OCI-LY3 (cell line): ENCODE data around the gene POLR2L.

ENCODE experiments used
- H2AFZ ChIP-seq: fragments of 200-600, 300-600 bp; shearing (Covaris generic); 2 replicates; pipeline ENCODE4 v1.6.0; 2014; ENCODE audit warnings: antibody characterized with exemption, low read depth, low read length
- H3K27ac ChIP-seq: fragments of 200-600, 300-600 bp; sonication (generic); 2 replicates; pipeline ENCODE4 v1.5.1; 2014; ENCODE audit warnings: mild to moderate bottlenecking, low read length, moderate library complexity, mixed read lengths
- H3K27me3 ChIP-seq: fragments of 200-600, 300-600 bp; sonication (generic); 2 replicates; pipeline ENCODE4 v1.6.1; 2014; ENCODE audit warnings: low read depth, low read length, mixed read lengths
- H3K36me3 ChIP-seq: fragments of 200-600, 300-600 bp; sonication (generic); replicated peaks from 2 replicates; pipeline ENCODE3; 2014; ENCODE audit warnings: low read depth, low read length, mixed read lengths
- H3K4me1 ChIP-seq: fragments of 300-600, 200-600 bp; sonication (generic); 2 replicates; pipeline ENCODE4 v1.6.1; 2014; ENCODE audit warnings: low read length, mixed read lengths
- H3K4me2 ChIP-seq: fragments of 200-600, 300-600 bp; sonication (generic); 2 replicates; pipeline ENCODE4 v1.6.1; 2014; ENCODE audit warnings: low read length, mixed read lengths
- H3K4me3 ChIP-seq: fragments of 300-600, 200-600 bp; sonication (generic); 2 replicates; pipeline ENCODE4 v1.5.1; 2014; ENCODE audit warnings: antibody characterized with exemption, mild to moderate bottlenecking, low read length, moderate library complexity
- H3K79me2 ChIP-seq: fragments of 300-600, 200-600 bp; shearing (Covaris generic); 2 replicates; pipeline ENCODE4 v1.6.1; 2014; ENCODE audit warnings: mild to moderate bottlenecking, low read length, mixed read lengths
- H3K9ac ChIP-seq: fragments of 300-600, 200-600 bp; shearing (Covaris generic); 2 replicates; pipeline ENCODE4 v1.6.0; 2014; ENCODE audit warnings: mild to moderate bottlenecking, low read length, moderate library complexity
- H3K9me3 ChIP-seq: fragments of 200-600, 300-600 bp; shearing (Covaris generic); 2 replicates; pipeline ENCODE4 v1.6.1; 2014; ENCODE audit warnings: low read length, mixed read lengths; ENCODE audit not compliant: insufficient read depth
- H4K20me1 ChIP-seq: fragments of 200-600, 300-600 bp; sonication (generic); 2 replicates; pipeline ENCODE4 v1.6.1; 2016; ENCODE audit warnings: low read length, mixed read lengths; ENCODE audit not compliant: insufficient read depth
- EZH2phosphoT487 ChIP-seq: fragments of 200-600 bp; shearing (Covaris generic); IDR thresholded peaks from 2 replicates; pipeline ENCODE4 v1.6.1; 2018; ENCODE audit warnings: antibody characterized with exemption, mixed run types, low read depth
- TF ChIP-seq, protein P1 (sequence below): fragments of 200-600, 300-600 bp; sonication (generic); IDR thresholded peaks from 2 replicates; pipeline ENCODE4 v1.5.1; 2014; ENCODE audit warnings: antibody characterized with exemption, low read length, low read depth

The POLR2L gene

DNA sequence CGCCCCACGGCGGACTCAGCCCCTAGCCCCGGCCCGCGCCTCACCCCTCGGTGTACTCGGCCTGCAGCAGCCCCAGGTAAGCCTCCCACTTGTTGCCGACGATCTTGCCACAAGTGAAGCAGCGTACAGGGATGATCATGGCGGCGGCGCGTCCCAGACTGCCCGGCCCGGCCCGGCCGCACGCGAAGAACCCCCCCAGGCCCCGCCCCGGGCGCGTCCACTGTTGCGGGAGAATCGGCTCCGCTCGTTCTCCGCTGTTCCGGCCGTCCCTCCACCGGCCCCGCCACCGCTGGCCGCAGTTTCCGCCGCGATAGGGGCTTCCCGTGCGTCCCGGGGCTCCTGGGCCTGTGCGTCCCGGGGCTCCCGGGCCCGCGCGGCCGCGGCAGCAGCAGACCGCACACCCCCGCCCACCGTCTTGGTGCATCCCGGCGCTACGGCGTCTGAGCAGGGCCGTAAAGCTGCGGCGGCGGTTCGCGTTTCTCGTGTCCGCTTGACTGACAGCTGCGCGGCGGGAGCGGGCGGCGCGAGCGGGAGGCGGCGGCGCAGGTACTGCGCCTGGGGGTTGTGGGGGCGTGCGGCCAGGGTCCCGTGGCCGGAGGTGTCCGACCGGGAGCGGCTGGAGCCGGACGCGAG is at the start of gene POLR2L, which contains the start of gene TSPAN4:
Gene POLR2L (minus strand): TSS at position 160 of the 633 bp plus-strand sequence. CDS start 21 bp downstream, at position 139.
Gene TSPAN4 (plus strand): TSS at position 483 of the 633 bp plus-strand sequence. CDS start 7,453 bp downstream, outside the sequence.
- Histone ChIP-seq H3K4me1 (peaks cover 26% of the 10 kb centered on the region), H3K36me3 (peaks cover 7% of the 10 kb centered on the region), H3K9me3 (no peaks in the 10 kb centered on the region), H3K79me2 (peaks cover 25% of the 10 kb centered on the region), H4K20me1 (peaks cover 12% of the 10 kb centered on the region), H3K4me2 (peak within 1 kb of the TSS; percentile 83), H3K4me3 (peak within 1 kb of the TSS; percentile 96), H3K27me3 (no peaks in the 10 kb centered on the region; the same call in 1 of the 2 replicates), H2AFZ (peak within 1 kb of the TSS; percentile 69; the same call in 1 of the 2 replicates), H3K27ac (peak within 1 kb of the TSS; percentile 54), H3K9ac (peak within 1 kb of the TSS; percentile 85)
- TF ChIP-seq, protein P1, sequence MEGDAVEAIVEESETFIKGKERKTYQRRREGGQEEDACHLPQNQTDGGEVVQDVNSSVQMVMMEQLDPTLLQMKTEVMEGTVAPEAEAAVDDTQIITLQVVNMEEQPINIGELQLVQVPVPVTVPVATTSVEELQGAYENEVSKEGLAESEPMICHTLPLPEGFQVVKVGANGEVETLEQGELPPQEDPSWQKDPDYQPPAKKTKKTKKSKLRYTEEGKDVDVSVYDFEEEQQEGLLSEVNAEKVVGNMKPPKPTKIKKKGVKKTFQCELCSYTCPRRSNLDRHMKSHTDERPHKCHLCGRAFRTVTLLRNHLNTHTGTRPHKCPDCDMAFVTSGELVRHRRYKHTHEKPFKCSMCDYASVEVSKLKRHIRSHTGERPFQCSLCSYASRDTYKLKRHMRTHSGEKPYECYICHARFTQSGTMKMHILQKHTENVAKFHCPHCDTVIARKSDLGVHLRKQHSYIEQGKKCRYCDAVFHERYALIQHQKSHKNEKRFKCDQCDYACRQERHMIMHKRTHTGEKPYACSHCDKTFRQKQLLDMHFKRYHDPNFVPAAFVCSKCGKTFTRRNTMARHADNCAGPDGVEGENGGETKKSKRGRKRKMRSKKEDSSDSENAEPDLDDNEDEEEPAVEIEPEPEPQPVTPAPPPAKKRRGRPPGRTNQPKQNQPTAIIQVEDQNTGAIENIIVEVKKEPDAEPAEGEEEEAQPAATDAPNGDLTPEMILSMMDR: no peak
- no peak for TF ChIP-seq EZH2phosphoT487

DNA sequence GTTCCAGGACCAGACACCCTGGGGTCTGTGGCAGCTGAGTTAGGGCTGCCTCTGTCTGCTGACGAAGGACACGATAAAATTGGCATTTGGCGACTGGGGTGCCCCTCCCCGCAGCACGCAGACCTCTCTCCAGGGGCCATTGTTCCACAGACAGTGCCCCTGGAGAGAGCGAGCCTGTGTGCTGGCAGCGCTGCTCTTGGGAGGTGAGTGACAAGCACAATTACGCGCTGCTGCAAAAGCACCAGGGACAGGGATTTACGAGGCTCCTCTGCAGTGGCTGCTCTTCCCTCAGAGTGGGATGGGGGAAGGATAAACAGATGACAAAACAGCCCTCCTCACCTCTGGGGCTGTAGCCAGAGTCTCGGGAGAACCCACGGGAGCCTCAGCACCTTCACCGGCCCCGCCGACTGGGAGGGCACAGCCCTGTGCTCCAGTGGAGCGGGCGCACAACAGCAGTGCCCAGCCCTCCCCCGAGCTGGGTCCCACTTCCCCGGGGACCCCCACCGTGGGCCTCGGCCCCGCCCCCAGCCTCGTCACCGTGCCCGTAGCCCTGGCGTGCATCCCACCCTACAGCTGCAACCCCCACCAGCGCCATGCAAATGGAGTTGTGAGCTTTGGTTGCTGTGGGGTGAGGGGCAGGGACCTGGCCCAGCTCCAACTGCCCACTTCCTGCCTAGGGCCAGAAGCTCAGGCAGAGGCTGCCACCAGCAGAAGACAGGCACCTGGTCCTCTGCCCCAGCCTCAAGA is 48.6 kb upstream of the POLR2L start:
- no peaks in the 10 kb centered on the region for H3K9me3 ChIP-seq
- no peak overlapping the region for H3K27ac ChIP-seq
- no peak overlapping the region for H3K4me3 ChIP-seq
- H3K9ac ChIP-seq: no peak overlapping the region
- H3K4me1 ChIP-seq: no peaks in the 10 kb centered on the region
- H3K4me2 ChIP-seq: no peak overlapping the region
- H3K27me3 ChIP-seq: no peaks in the 10 kb centered on the region
- no peak overlapping the region for H2AFZ ChIP-seq
- no peaks in the 10 kb centered on the region for H4K20me1 ChIP-seq
- TF ChIP-seq, protein P1: no peak
- TF ChIP-seq EZH2phosphoT487: no peak
- no peaks in the 10 kb centered on the region for H3K79me2 ChIP-seq
- no peaks in the 10 kb centered on the region for H3K36me3 ChIP-seq

DNA sequence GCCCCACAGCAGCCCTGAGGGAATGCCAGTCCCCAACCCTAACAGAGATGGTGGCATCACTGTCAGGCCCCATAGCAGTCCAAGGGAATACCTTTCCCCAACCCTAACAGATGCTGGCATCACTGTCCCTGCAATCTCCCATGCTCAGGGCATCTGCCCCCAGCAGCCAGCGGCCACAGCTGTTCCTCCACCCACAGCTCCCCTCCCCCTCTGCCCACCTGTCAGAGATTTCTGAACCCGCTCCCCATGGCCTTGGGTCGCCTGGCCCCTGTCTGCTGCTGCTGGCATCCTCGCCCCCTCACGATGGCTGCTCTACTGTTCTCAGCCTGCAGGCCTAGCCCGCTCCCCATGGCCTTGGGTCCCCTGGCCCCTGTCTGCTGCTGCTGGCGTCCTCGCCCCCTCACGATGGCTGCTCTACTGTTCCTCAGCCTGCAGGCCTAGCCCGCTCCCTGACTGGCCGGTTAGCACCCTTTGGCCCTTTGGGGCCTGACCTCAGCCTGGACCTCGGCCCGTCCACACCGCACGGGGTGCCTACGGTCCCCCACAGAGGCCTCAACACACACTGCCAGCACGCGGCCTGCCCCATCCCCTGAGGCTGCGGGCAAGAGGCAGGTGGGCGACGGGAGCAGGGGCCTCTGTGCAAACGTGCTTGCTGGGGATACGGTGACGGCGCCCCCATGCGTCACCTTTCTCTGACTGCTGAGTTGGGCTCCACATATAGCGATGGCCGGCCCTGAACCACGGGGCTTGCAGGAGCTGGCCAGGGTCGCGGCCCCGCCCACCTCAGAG is 47.6 kb upstream of the POLR2L start:
- H3K9me3 ChIP-seq: no peaks in the 10 kb centered on the region
- no peak overlapping the region for H3K27ac ChIP-seq
- no peak overlapping the region for H3K9ac ChIP-seq
- H3K27me3 ChIP-seq: no peaks in the 10 kb centered on the region
- no peak overlapping the region for H2AFZ ChIP-seq
- no peaks in the 10 kb centered on the region for H4K20me1 ChIP-seq
- no peak overlapping the region for H3K4me2 ChIP-seq
- no peaks in the 10 kb centered on the region for H3K79me2 ChIP-seq
- H3K4me3 ChIP-seq: no peak overlapping the region
- no peaks in the 10 kb centered on the region for H3K4me1 ChIP-seq
- no peak for TF ChIP-seq EZH2phosphoT487
- TF ChIP-seq, protein P1: no peak
- H3K36me3 ChIP-seq: no peaks in the 10 kb centered on the region
